Kidney (tissue), 14 donors: ENCODE results near the gene CKS1B. TPM values are rescaled to one million over a fixed set of nuclear protein-coding genes. Genes with fewer than 3 reads are reported as not detected.

Experiments used
- DNase-seq, 5 donors: peaks; one replicate each; pipeline ENCODE4 v3.0.0-alpha.2; 2013 to 2020
- FAIRE-seq: peaks from 2 replicates; lab custom pipeline; 2012; peaks lifted over from hg19 to GRCh38; lab: Jason Lieb, UNC
- H3K27ac ChIP-seq, 2 donors: one replicate each; pipeline ENCODE4 v1.7.0; 2013; ENCODE audit warnings: low read depth in 2 of 2, low read length in 2 of 2, inconsistent platforms in 1 of 2
- H3K27me3 ChIP-seq: one replicate; pipeline ENCODE4 v1.7.1; 2013; ENCODE audit warnings: low read length, inconsistent platforms; ENCODE audit not compliant: control insufficient read depth, insufficient read depth
- H3K36me3 ChIP-seq, 3 donors: one replicate each; pipeline versions ENCODE4 v1.7.0 to v1.7.1; 2013; ENCODE audit warnings: low read length in 3 of 3, control low read depth in 1 of 3, inconsistent platforms in 1 of 3; ENCODE audit not compliant: insufficient read depth in 3 of 3, control insufficient read depth in 2 of 3
- H3K4me1 ChIP-seq, 3 donors: one replicate each; pipeline versions ENCODE4 v1.7.0 to v1.7.1; 2013; ENCODE audit warnings: low read length in 3 of 3, inconsistent platforms in 1 of 3, low read depth in 1 of 3; ENCODE audit not compliant: control insufficient read depth in 2 of 3, insufficient read depth in 2 of 3
- H3K4me3 ChIP-seq, 3 donors: one replicate each; pipeline versions ENCODE4 v1.7.0 to v1.8.1; 2013; ENCODE audit warnings: low read length in 3 of 3, control low read depth in 1 of 3, inconsistent platforms in 1 of 3
- H3K9ac ChIP-seq, 3 donors: one replicate each; pipeline versions ENCODE4 v1.7.0 to v1.7.1; 2013; ENCODE audit warnings: low read length in 3 of 3, control low read depth in 1 of 3, inconsistent platforms in 1 of 3
- H3K9me3 ChIP-seq, 3 donors: one replicate each; pipeline versions ENCODE4 v1.7.0 to v1.7.1; 2013; ENCODE audit warnings: low read length in 3 of 3, control low read depth in 1 of 3, inconsistent platforms in 1 of 3; ENCODE audit not compliant: control insufficient read depth in 2 of 3, insufficient read depth in 1 of 3
- CTCF ChIP-seq: IDR thresholded peaks from 3 replicates; pipeline ENCODE4 v1.5.1; 2012; ENCODE audit warnings: mild to moderate bottlenecking, moderate library complexity, borderline replicate concordance; ENCODE audit not compliant: insufficient read depth; ENCODE audit errors: extremely low read depth
- intact Hi-C: fragments of 100-400 bp; cut with DNase I; formaldehyde crosslinking; loops from one replicate; pipeline ENCODE4 v1.11.1; 2022
- polyA plus RNA-seq: library from polyadenylated mRNA; stranded (reverse); fragments of 350-450 nt; fragmentation: Illumina TruSeq; extraction: RNeasy Lipid Tissue Mini Kit (QIAGEN cat#74804); gene quantifications from one replicate; pipeline ENCODE4 v1.2.3, GENCODE V29; 2014; ENCODE audit warnings: low read depth, low replicate concordance; ENCODE audit not compliant: insufficient read depth
- total RNA-seq: library from RNA; stranded (reverse); fragmentation: NEBNext Ultra II Directional; extraction: Animal tissue kit (Norgen Biotek cat#: 25700); gene quantifications from one replicate; pipeline ENCODE4 v1.2.1, GENCODE V29; 2021
- donor health status: control.
- donor health status: control.
- donor health status: control.
- donor health status: control.
- donor health status: control.
- donor health status: DM: yes; HTN: yes; CAD: no.
- donor health status: Normal renal cell carcinoma (clear cell type).

The CKS1B gene
- total and polyA plus RNA-seq, 2 donors from 2014 or later, result 23.1 to 43.1 TPM

- no peak for TF ChIP-seq CTCF
- no peaks in the 10 kb centered on the region for H3K27me3 ChIP-seq
- FAIRE-seq (no peak), DNase-seq (no peak)
- peak overlapping the region; percentile 48 to 99 (median 92) for H3K9ac ChIP-seq
- H3K27ac ChIP-seq, result peak overlapping the region; percentile 100
- intact Hi-C loops, result no loop called here
- H3K36me3 ChIP-seq, result no peaks in the 10 kb centered on the region
- H3K9me3 ChIP-seq, result no peaks in the 10 kb centered on the region
- peak overlapping the region in 1 of 3 donors; percentile 82 for H3K4me3 ChIP-seq
- peaks cover 0 to 30% (median 15%) of the 10 kb centered on the region in 3 donors for H3K4me1 ChIP-seq
These were observed 36.5 kb upstream of the CKS1B start for GRCh38 chr1:154937988-154938386.

- H3K4me1 ChIP-seq, result peaks cover 0 to 33% (median 15%) of the 10 kb centered on the region in 3 donors
- no peaks in the 10 kb centered on the region for H3K9me3 ChIP-seq
- intact Hi-C loops, result no loop called here
- TF ChIP-seq CTCF, result no peak
- H3K27ac ChIP-seq, result peak overlapping the region in 1 of 2 donors; percentile 5
- H3K4me3 ChIP-seq, result no peak overlapping the region
- no peaks in the 10 kb centered on the region for H3K27me3 ChIP-seq
- FAIRE-seq (no peak), DNase-seq (peak in 1 of 5 donors; percentile 41)
- no peaks in the 10 kb centered on the region for H3K36me3 ChIP-seq
- no peak overlapping the region for H3K9ac ChIP-seq
These were observed 35.7 kb upstream of the CKS1B start for GRCh38 chr1:154938604-154939399.

- no peak for FAIRE-seq
- peaks cover 0 to 36% (median 20%) of the 10 kb centered on the region in 3 donors for H3K4me1 ChIP-seq
These were observed 34.3 kb upstream of the CKS1B start for GRCh38 chr1:154940213-154940560.

More at GRCh38 chr1:154940213-154940560, 34.3 kb upstream of the CKS1B start:
- H3K9ac ChIP-seq, result no peak overlapping the region
- TF ChIP-seq CTCF, result no peak
- H3K27ac ChIP-seq, result no peak overlapping the region
- no peaks in the 10 kb centered on the region for H3K27me3 ChIP-seq
- H3K4me3 ChIP-seq, result no peak overlapping the region
- H3K9me3 ChIP-seq, result no peaks in the 10 kb centered on the region
- peak in 1 of 5 donors; percentile 34 for DNase-seq
- intact Hi-C loops, result no loop called here
- H3K36me3 ChIP-seq, result no peaks in the 10 kb centered on the region
